Calu3 (cell line): Measurements from ENCODE around the gene ITCH. TPM values are rescaled to one million over a fixed set of nuclear protein-coding genes. Genes with fewer than 3 reads are reported as not detected.

Experiments used
- BruUV-seq: library from RNA; stranded (reverse); fragments of 400-500 nt; replicated peaks from 2 replicates; lab custom pipeline; 2021; lab: Mats Ljungman, UMichigan
- CTCF ChIA-PET: fragments of 300-600 bp; sonication (Branson Sonifier 250); formaldehyde crosslinking; loops from one replicate; lab custom pipeline; 2022; ENCODE audit warnings: antibody characterized with exemption; lab: Charles Lee
- DNase-seq: peaks from one replicate; pipeline ENCODE4 v3.0.0; 2022
- H3K27ac Mint-ChIP-seq: one replicate; pipeline ENCODE4 v1.8.0; 2022; ENCODE audit warnings: mixed read lengths; ENCODE audit not compliant: unreplicated experiment
- H3K27me3 Mint-ChIP-seq: one replicate; pipeline ENCODE4 v1.8.0; 2022; ENCODE audit warnings: mixed read lengths; ENCODE audit not compliant: unreplicated experiment
- H3K36me3 Mint-ChIP-seq: one replicate; pipeline ENCODE4 v1.8.0; 2022; ENCODE audit warnings: mild to moderate bottlenecking, moderate library complexity, mixed read lengths; ENCODE audit not compliant: insufficient read depth, unreplicated experiment
- H3K4me1 Mint-ChIP-seq: one replicate; pipeline ENCODE4 v1.8.0; 2022; ENCODE audit warnings: mild to moderate bottlenecking, low read depth, mixed read lengths; ENCODE audit not compliant: unreplicated experiment
- H3K4me3 Mint-ChIP-seq: one replicate; pipeline ENCODE4 v1.8.0; 2022; ENCODE audit warnings: mild to moderate bottlenecking, low read depth, moderate library complexity, mixed read lengths; ENCODE audit not compliant: unreplicated experiment
- H3K9me3 Mint-ChIP-seq: one replicate; pipeline ENCODE4 v1.8.0; 2022; ENCODE audit warnings: low read depth, mixed read lengths; ENCODE audit not compliant: unreplicated experiment
- CTCF ChIP-seq: fragments of 200-600 bp; IDR thresholded peaks from one replicate; pipeline ENCODE4 v1.8.0; 2022; ENCODE audit warnings: antibody characterized with exemption; ENCODE audit not compliant: unreplicated experiment
- intact Hi-C: fragments of 100-400 bp; cut with micrococcal nuclease; formaldehyde crosslinking; loops from one replicate; pipeline ENCODE4 v1.10.0; 2022; ENCODE audit not compliant: unreplicated experiment
- total RNA-seq: library from RNA; stranded (reverse); gene quantifications from 2 replicates; pipeline ENCODE4 v1.2.3, GENCODE V29; 2022

ITCH gene
- total RNA-seq, 1 experiment from 2014 or later: 91.6 TPM

GRCh38 chr20:34362502-34363061, 491 bp upstream of the ITCH start:
- Mint-ChIP-seq H3K4me1 (peaks cover 39% of the 10 kb centered on the region), H3K4me3 (peak overlapping the region; percentile 76), H3K27ac (peak overlapping the region; percentile 84), H3K36me3 (peaks cover 30% of the 10 kb centered on the region), H3K27me3 (no peaks in the 10 kb centered on the region), H3K9me3 (no peaks in the 10 kb centered on the region)
- BruUV-seq: TSS peak; percentile 86
- no peak for TF ChIP-seq CTCF
- CTCF ChIA-PET: interaction anchor here (0.6 to 2.9 kb wide), 15 partner anchors 10 to 326 kb away, joined by 3 to 50 read pairs (median 4); partner anchors contain the start of gene AHCY
- DNase-seq: no peak
- intact Hi-C loops: loop anchor here (2.0 to 5.0 kb wide), 2 partner anchors 35 to 44 kb away; no protein-coding TSS in a partner anchor

GRCh38 chr20:34363465-34364222, 571 bp downstream of the ITCH start:
- Mint-ChIP-seq H3K4me1 (peaks cover 47% of the 10 kb centered on the region), H3K36me3 (peaks cover 32% of the 10 kb centered on the region), H3K4me3 (peak overlapping the region; percentile 76), H3K9me3 (no peaks in the 10 kb centered on the region), H3K27ac (peak overlapping the region; percentile 84), H3K27me3 (no peaks in the 10 kb centered on the region)
- DNase-seq: peak; percentile 20
- BruUV-seq: no TSS peak
- CTCF ChIA-PET: interaction anchor here (0.6 to 2.9 kb wide), 15 partner anchors 9 to 503 kb away, joined by 3 to 50 read pairs (median 4); partner anchors contain the start of gene AHCY
- TF ChIP-seq CTCF: no peak
- intact Hi-C loops: loop anchor here (2.0 to 5.0 kb wide), 2 partner anchors 34 to 45 kb away; no protein-coding TSS in a partner anchor

- no peak for DNase-seq
- H3K9me3 Mint-ChIP-seq: no peaks in the 10 kb centered on the region
- peak overlapping the region; percentile 76 for H3K4me3 Mint-ChIP-seq
- no peak for TF ChIP-seq CTCF
- H3K36me3 Mint-ChIP-seq: peaks cover 37% of the 10 kb centered on the region
- CTCF ChIA-PET: interaction anchor here (0.6 to 2.9 kb wide), 6 partner anchors 10 to 1181 kb away, joined by 3 to 50 read pairs (median 6); no protein-coding TSS in a partner anchor
- intact Hi-C loops: loop anchor here (5.0 kb wide), 1 partner anchor 33 kb away; no protein-coding TSS in a partner anchor
- H3K27ac Mint-ChIP-seq: peak overlapping the region; percentile 59
- no peaks in the 10 kb centered on the region for H3K27me3 Mint-ChIP-seq
- H3K4me1 Mint-ChIP-seq: peaks cover 52% of the 10 kb centered on the region
- BruUV-seq: TSS peak; percentile 60
Observed at GRCh38 chr20:34364223-34364506, 1.1 kb downstream of the ITCH start.

- intact Hi-C loops: no loop called here
- Mint-ChIP-seq H3K36me3 (peaks cover 51% of the 10 kb centered on the region), H3K4me1 (peaks cover 58% of the 10 kb centered on the region)
Observed at GRCh38 chr20:34365765-34366213, 2.7 kb downstream of the ITCH start.

More at GRCh38 chr20:34365765-34366213, 2.7 kb downstream of the ITCH start:
- Mint-ChIP-seq H3K9me3 (no peaks in the 10 kb centered on the region), H3K4me3 (peak overlapping the region; percentile 14), H3K27me3 (no peaks in the 10 kb centered on the region), H3K27ac (peak overlapping the region; percentile 32)
- no peak for DNase-seq
- BruUV-seq: no TSS peak
- CTCF ChIA-PET: interaction anchor here (0.7 to 1.4 kb wide), 2 partner anchors 8 to 85 kb away, joined by 3 read pairs; no protein-coding TSS in a partner anchor
- no peak for TF ChIP-seq CTCF
